Skin of body (tissue), 2 donors: ENCODE measurements around the gene PKP1. TPM values are rescaled to one million over a fixed set of nuclear protein-coding genes. Genes with fewer than 3 reads are reported as not detected.
"Not testable (repeated sequence)": the region's sequence is repeated elsewhere in the genome, so short reads cannot be mapped to it uniquely, and the experiment has no call there.

Experiments used
- DNase-seq: peaks from one replicate; lab custom pipeline; 2025; lab: John Stamatoyannopoulos, UW
- total RNA-seq: library from RNA; depleted of rRNA; stranded (reverse); fragments of >200 nt; gene quantifications from one replicate; pipeline ENCODE4 v1.2.3, GENCODE V29; 2014

The PKP1 gene
- 151 TPM for total RNA-seq

- DNase-seq = peak; percentile 15
Measured at GRCh38 chr1:201282931-201283829, at the start of gene PKP1. TSS of gene PKP1 (plus strand) at chr1:201283506. CDS start at chr1:201283703, 197 bp downstream.

GRCh38 chr1:201239646-201240045, 43.7 kb upstream of the PKP1 start:
- not testable (repeated sequence) for DNase-seq

DNA sequence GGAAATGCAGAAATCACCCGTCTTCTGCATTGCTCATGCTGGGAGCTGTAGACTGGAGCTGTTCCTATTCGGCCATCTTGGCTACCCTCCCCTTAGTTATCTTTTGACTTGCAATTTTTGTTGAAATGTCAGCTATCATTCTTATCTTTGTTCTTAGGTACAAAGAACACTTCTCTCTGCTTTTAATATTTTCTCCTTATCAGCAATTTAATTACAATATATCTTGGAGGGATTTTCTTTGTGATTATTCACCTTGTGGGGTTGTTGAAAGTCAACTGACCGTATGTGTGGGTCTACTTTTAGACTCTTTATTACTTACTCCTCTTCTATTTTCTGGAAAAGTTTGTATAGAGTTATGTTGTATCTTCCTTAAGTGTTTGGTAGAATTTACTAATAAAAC, 43.1 kb upstream of the PKP1 start:
- DNase-seq = no peak

GRCh38 chr1:201241736-201242135, 41.6 kb upstream of the PKP1 start:
- DNase-seq = no peak

DNA sequence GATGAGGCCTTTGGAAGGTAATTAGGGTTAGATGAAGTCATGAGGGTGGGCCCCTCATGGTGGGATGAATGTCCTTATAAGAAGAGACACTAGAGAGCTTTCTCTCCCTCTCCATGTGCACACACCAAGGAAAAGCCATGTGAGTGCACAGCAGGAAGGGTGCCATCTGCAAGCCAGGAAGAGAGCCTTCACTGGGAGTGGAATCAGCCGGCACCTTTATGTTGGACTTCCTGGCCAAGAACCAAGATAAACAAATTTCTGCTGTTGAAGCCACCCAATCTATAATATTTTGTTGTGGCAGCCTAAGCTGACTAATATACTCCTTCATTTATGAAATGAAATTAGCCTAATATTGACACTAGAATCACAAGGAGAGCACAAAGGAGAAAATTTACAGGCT, 38.2 kb upstream of the PKP1 start:
- no peak for DNase-seq

- no peak for DNase-seq
Measured at GRCh38 chr1:201248721-201249559, 34.4 kb upstream of the PKP1 start.

GRCh38 chr1:201250326-201251011, 32.8 kb upstream of the PKP1 start:
- no peak for DNase-seq

- no peak for DNase-seq
Measured at GRCh38 chr1:201251411-201251810, 31.9 kb upstream of the PKP1 start.

DNA sequence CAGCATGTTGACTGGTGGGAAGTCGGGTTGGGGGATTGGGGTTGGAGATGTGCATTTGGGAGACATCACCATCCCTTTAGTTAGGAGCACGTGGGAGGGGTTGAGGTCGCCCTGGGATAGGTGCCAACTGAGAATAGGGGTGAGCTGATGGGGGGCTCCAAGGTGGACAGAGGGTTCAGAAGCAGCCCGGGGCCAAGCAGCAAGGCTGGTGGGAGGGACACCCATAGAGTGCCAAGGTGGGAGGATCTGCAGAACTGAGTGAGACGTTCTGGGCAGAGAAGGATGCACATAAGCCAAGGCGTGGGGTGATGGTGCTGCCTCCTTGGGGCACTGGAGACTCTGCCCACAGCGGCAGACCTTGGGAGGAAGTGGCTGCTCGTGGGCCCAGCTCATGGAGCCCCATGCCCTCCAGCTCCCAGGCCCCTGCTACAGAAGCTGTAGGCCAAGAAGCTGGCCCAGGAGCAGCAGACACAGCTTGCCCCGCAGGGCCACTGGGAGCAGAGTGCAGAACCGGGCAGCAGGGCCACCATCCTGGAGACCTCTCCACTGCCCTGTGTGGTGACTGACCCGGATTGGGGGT, 31.4 kb upstream of the PKP1 start:
- no peak for DNase-seq

DNA sequence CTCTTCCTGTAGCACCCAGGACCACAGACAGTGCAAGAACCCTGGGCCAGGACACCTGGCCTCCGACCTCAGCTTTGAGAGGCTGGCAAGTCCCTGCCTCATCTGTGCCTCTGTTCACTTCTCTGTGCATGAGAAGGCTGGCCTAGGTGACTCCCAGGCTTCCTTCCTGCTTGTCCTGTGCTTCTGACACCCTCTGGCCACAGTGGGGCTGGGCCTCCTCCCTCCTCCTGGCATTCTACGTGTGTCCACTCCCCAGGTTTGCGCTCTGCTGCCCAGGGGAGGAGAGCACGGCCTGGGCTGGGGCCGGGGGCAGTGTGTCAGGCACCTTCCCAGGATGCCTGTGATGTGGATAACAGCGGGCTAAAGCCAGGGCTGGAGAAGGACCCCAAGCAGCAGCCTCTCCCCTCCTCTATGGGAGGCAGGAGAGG, 30.3 kb upstream of the PKP1 start:
- DNase-seq = no peak

DNA sequence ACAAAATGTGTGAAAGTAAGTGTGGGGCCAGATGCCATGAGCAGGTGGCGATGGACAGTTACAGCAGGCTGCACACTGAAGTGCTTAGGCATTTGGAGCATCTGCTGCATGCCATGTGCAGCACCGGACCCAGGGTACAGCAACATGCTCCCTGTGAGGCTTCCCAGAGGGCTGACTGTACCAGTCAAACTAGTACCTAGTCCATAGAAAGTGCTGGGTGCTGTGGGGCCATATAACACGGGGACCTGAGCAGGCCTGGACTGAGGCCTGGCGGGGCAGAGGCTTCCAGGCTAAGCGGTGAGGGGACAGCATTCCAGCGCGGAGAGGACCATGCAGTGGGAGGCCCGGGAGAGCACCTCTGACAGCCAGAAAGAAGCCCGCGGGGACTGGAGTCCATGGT, 29.9 kb upstream of the PKP1 start:
- DNase-seq = no peak

GRCh38 chr1:201253906-201254624, 29.2 kb upstream of the PKP1 start:
- DNase-seq = no peak

DNA sequence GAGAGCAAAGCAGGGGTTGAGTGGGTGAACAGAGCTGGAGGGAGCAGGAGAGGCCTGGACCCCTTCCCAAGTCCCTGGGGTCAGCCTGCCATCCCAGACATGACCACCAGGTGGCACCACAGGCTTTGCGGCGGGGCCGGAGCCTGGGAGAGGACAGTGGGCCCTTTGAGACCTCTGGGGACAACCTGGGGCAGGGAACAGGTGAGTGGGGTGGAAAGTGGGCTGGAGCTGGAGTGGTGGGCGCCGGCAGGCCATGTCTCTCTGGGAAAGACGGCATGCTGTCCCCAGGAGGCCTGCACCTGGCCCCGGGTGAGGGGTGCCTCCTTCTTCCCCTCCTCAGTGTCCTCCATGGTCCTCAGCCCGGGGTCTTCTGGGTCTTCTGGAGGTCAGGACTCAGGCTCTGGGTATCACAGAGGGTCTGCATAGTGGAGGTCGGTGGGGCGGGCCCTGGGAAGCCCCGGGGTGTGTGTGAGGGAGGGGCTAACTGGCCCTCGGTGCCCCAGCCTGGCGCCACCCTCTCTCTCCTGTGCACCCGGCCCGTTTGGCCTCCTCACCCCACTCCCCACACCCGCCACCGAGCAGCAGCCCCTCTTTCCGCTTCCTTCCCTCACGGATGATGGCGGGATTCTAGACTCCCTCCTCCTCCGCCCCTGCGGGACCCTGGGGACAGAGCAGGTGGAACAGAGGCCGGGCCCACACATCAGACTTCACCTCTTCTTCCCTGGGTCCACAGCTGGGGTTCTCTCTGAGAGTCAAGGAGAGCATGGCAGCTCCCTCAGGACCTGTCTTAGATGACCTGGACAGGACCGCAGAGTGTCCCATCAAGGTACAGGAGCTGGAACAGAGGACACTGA, 28.5 kb upstream of the PKP1 start:
- no peak for DNase-seq

DNA sequence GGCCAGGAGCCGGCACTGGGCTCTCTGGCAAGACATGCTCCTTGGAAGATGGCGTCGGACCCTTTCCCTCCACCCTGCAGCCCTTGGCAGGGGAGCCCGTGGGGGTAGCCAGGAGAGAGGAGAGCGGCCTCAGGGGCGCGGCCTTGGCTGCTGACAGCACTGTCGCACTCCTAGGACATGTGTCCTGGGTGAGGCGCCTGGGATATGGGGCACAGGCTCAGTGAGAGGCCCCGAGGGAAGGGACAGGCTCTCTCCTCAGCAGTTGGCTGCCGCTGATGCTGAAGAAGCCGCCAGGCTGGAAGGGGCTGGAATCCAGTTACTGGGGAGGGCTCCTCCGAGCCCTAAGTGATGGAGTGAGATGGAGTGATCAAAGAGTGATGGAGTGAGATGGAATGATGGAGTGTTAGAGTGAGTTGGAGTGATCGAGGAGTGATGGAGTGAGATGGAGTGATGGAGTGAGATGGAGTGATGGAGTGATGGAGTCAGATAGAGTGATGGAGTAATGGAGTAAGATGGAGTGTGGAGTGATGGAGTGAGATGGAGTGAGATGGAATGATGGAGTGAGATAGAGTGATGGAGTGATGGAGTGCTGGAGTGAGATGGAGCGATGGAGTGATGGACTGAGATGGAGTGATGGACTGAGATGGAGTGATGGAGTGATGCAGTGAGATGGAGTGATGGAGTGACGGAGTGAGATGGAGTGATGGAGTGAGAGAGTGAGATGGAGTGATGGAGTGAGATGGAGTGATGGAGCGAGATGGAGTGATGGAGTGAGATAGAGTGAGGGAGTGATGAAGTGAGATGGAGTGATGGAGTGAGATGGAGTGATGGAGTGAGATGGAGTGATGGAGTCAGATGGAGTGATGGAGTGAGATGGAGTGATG, 27.6 kb upstream of the PKP1 start:
- no peak for DNase-seq

GRCh38 chr1:201258132-201258531, 25.2 kb upstream of the PKP1 start:
- not testable (repeated sequence) for DNase-seq

GRCh38 chr1:201258763-201259230, 24.5 kb upstream of the PKP1 start:
- no peak for DNase-seq

- DNase-seq = peak; percentile 45
Measured at GRCh38 chr1:201259476-201260235, 23.6 kb upstream of the PKP1 start.

DNA sequence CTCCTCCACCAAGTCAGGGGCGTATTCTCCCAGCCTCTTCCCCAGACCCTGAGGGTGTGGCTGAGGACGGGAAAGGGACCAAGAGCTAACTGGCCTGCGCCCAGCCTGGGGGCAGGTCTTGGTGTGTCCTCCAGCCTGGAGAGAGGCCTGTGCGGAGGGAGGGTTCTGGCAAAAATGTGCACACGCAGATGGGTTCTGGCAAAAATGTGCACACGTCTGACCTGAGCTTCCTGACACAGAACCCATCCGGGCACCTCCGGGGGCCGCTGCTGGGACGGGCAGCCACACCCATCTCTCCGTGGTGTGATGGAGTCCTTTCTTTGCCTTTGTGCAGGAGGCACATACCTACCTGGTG, 23.1 kb upstream of the PKP1 start:
- peak; percentile 45 for DNase-seq
